ENCODE measurements around the gene ASB7. TPM values are rescaled to one million over a fixed set of nuclear protein-coding genes. Genes with fewer than 3 reads are reported as not detected.

Gene ASB7
- total RNA-seq, 1 experiment from 2014 or later, result 17.9 TPM

DNA sequence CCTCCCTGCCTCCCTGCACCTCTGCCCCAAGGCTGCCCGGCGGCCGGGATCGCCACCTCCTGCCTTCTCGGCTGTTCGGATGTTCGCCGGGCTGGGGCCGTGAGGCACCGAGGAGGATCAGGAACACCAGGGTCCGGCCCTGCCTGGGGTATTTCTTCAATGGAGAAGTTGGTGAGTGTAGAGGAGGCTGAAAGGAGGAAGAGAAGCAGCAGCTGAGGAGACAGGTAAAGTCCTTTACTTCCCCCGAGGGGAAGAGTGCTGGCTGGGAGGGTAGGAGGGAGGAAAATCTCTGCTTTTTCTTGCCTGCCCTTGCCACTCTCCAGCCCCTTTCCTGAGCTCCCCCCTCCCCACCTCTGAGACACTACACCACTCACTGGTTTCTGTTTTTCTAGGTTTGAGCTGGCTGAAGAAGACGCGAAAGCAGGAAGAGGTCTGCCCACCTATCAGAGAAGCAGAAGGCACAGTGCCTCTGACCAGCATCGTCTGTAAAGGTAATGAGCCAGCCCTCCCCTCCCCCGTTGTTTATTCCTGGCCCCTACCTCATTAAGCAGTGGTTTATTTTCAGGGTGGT, 519 bp downstream of the ASB7 start:
- H2AFZ ChIP-seq, result peak overlapping the region; percentile 88
- POLR2A ChIA-PET (ENCODE audit: unreplicated experiment), result interaction anchor here (0.6 to 0.8 kb wide), 4 partner anchors 286 to 1037 kb away, joined by 3 to 6 read pairs (median 4); no protein-coding TSS in a partner anchor
- intact Hi-C loops (cut with micrococcal nuclease; ENCODE audit: unreplicated experiment), result loop anchor here (1.0 to 10.0 kb wide), 4 partner anchors 253 to 1328 kb away; partner anchors contain the start of gene CHSY1
- DNase-seq, result peak in 1 of 2 experiments; percentile 40
- peaks cover 85% of the 10 kb centered on the region for H3K79me2 ChIP-seq (ENCODE audit: low read depth)
- no peaks in the 10 kb centered on the region for H3K27me3 ChIP-seq (ENCODE audit: insufficient read depth, low read depth)
- TSS peak; percentile 36 for BruUV-seq (replicated peaks)
- H3F3A ChIP-seq (ENCODE audit: insufficient read depth, low read depth), result no peaks in the 10 kb centered on the region
- peak overlapping the region; percentile 93 for H3K4me2 ChIP-seq
- CTCF ChIA-PET, result interaction anchor here (0.6 to 1.3 kb wide), 2 partner anchors 253 kb away, joined by 3 to 5 read pairs; no protein-coding TSS in a partner anchor
- H3K9me3 ChIP-seq (ENCODE audit: insufficient read depth, low read depth), result no peaks in the 10 kb centered on the region
- peak overlapping the region; percentile 26 for H3K27ac ChIP-seq
- H3K36me3 ChIP-seq (ENCODE audit: low read depth), result peaks cover 24% of the 10 kb centered on the region
- H3K4me1 ChIP-seq (replicated peaks; ENCODE audit: insufficient read depth), result peaks cover 20% of the 10 kb centered on the region
- H3K9me2 ChIP-seq (ENCODE audit: insufficient read depth), result no peaks in the 10 kb centered on the region
- peak overlapping the region; percentile 86 for H3K4me3 ChIP-seq
- TF ChIP-seq, protein P1, sequence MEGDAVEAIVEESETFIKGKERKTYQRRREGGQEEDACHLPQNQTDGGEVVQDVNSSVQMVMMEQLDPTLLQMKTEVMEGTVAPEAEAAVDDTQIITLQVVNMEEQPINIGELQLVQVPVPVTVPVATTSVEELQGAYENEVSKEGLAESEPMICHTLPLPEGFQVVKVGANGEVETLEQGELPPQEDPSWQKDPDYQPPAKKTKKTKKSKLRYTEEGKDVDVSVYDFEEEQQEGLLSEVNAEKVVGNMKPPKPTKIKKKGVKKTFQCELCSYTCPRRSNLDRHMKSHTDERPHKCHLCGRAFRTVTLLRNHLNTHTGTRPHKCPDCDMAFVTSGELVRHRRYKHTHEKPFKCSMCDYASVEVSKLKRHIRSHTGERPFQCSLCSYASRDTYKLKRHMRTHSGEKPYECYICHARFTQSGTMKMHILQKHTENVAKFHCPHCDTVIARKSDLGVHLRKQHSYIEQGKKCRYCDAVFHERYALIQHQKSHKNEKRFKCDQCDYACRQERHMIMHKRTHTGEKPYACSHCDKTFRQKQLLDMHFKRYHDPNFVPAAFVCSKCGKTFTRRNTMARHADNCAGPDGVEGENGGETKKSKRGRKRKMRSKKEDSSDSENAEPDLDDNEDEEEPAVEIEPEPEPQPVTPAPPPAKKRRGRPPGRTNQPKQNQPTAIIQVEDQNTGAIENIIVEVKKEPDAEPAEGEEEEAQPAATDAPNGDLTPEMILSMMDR (conservative IDR thresholded peaks at IDR 0.05), result no peak
- no peak for TF ChIP-seq EZH2 (IDR thresholded peaks at IDR 0.05; ENCODE audit: low read depth)
- peaks cover 5% of the 10 kb centered on the region; the same call in 1 of the 2 replicates for H4K20me1 ChIP-seq (ENCODE audit: insufficient read depth)

DNA sequence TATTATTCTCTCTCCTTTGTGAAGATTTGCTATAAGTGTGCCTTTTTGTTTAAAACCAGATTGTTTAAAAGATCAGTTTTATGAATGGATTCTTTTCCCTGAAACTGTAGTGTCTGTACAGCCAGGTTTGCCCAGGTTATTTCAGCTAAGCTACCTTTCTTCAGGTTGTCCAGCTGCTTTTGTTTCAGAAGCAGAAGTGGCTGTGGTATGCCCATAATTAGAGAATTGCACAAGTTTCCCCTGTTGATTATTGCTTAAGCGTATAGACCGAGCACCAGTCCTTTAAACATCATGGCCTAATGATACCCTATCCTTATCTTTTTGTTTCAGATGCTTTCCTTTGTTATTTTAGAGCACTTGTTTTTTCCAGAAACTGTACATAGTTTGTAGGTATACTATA, 10.2 kb downstream of the ASB7 start:
- H3K27me3 ChIP-seq (ENCODE audit: insufficient read depth, low read depth), result no peaks in the 10 kb centered on the region
- 0 out of 2 replicates have a peak, but pooled peaks cover 6% of the 10 kb centered on the region for H3K79me2 ChIP-seq (ENCODE audit: low read depth)
- POLR2A ChIA-PET (ENCODE audit: unreplicated experiment), result no interaction called here
- intact Hi-C loops (cut with micrococcal nuclease; ENCODE audit: unreplicated experiment), result no loop called here
- H3K36me3 ChIP-seq (ENCODE audit: low read depth), result peaks cover 50% of the 10 kb centered on the region
- H3F3A ChIP-seq (ENCODE audit: insufficient read depth, low read depth), result peaks cover 5% of the 10 kb centered on the region; the same call in 1 of the 2 replicates
- H3K4me3 ChIP-seq, result no peak overlapping the region
- no peak for TF ChIP-seq EZH2 (IDR thresholded peaks at IDR 0.05; ENCODE audit: low read depth)
- no peaks in the 10 kb centered on the region for H3K9me2 ChIP-seq (ENCODE audit: insufficient read depth)
- H3K27ac ChIP-seq, result no peak overlapping the region
- H3K4me1 ChIP-seq (replicated peaks; ENCODE audit: insufficient read depth), result no peaks in the 10 kb centered on the region
- CTCF ChIA-PET, result no interaction called here
- H2AFZ ChIP-seq, result no peak overlapping the region
- no peaks in the 10 kb centered on the region for H3K9me3 ChIP-seq (ENCODE audit: insufficient read depth, low read depth)
- H3K4me2 ChIP-seq, result no peak overlapping the region
- no peaks in the 10 kb centered on the region for H4K20me1 ChIP-seq (ENCODE audit: insufficient read depth)
- BruUV-seq (replicated peaks), result no TSS peak
- DNase-seq, result no peak

DNA sequence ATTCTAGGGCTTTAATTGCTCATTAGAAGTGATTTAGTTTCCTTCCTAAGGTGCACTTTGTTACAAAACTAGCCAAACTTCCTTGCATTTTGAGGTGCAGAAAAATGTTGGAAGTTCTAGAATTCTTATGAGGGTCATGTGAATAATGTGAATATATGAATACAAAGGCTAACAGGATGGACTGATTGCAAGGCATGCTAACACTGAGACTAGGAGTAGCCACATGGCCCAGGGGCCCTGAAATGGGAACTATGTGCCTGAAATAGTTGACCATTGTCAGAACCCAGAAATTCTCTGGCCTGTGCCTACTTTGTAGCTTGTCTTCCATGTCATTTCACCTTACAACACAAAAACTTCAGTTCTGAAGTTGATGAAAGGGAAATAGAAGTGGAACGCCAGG, 10.8 kb downstream of the ASB7 start:
- no TSS peak for BruUV-seq (replicated peaks)
- no peaks in the 10 kb centered on the region for H3K27me3 ChIP-seq (ENCODE audit: insufficient read depth, low read depth)
- DNase-seq, result no peak
- no peak overlapping the region for H3K4me3 ChIP-seq
- no peaks in the 10 kb centered on the region for H3K9me3 ChIP-seq (ENCODE audit: insufficient read depth, low read depth)
- no peaks in the 10 kb centered on the region for H3K4me1 ChIP-seq (replicated peaks; ENCODE audit: insufficient read depth)
- ChIA-PET CTCF (no interaction called here), POLR2A (ENCODE audit: unreplicated experiment) (no interaction called here)
- no peak for TF ChIP-seq EZH2 (IDR thresholded peaks at IDR 0.05; ENCODE audit: low read depth)
- TF ChIP-seq, protein P1 (conservative IDR thresholded peaks at IDR 0.05), result no peak
- peaks cover 54% of the 10 kb centered on the region for H3K36me3 ChIP-seq (ENCODE audit: low read depth)
- H3K4me2 ChIP-seq, result no peak overlapping the region
- intact Hi-C loops (cut with micrococcal nuclease; ENCODE audit: unreplicated experiment), result no loop called here
- H3K79me2 ChIP-seq (ENCODE audit: low read depth), result 0 out of 2 replicates have a peak, but pooled peaks cover 2% of the 10 kb centered on the region
- peaks cover 5% of the 10 kb centered on the region; the same call in 1 of the 2 replicates for H3F3A ChIP-seq (ENCODE audit: insufficient read depth, low read depth)
- no peak overlapping the region for H2AFZ ChIP-seq
- H4K20me1 ChIP-seq (ENCODE audit: insufficient read depth), result no peaks in the 10 kb centered on the region
- H3K27ac ChIP-seq, result no peak overlapping the region
- no peaks in the 10 kb centered on the region for H3K9me2 ChIP-seq (ENCODE audit: insufficient read depth)

Data from PC-9 (cell line).